GM18507 (cell line): ENCODE data around the gene KRTAP12-1.

ENCODE experiments used
- DNase-seq: peaks from one replicate; pipeline ENCODE4 v3.0.0; 2011; ENCODE audit warnings: low read depth; ENCODE audit not compliant: insufficient read length; ENCODE audit errors: extremely low spot score
- FAIRE-seq: peaks from 2 replicates; lab custom pipeline; 2011; peaks lifted over from hg19 to GRCh38; lab: Jason Lieb, UNC

KRTAP12-1 gene

DNA sequence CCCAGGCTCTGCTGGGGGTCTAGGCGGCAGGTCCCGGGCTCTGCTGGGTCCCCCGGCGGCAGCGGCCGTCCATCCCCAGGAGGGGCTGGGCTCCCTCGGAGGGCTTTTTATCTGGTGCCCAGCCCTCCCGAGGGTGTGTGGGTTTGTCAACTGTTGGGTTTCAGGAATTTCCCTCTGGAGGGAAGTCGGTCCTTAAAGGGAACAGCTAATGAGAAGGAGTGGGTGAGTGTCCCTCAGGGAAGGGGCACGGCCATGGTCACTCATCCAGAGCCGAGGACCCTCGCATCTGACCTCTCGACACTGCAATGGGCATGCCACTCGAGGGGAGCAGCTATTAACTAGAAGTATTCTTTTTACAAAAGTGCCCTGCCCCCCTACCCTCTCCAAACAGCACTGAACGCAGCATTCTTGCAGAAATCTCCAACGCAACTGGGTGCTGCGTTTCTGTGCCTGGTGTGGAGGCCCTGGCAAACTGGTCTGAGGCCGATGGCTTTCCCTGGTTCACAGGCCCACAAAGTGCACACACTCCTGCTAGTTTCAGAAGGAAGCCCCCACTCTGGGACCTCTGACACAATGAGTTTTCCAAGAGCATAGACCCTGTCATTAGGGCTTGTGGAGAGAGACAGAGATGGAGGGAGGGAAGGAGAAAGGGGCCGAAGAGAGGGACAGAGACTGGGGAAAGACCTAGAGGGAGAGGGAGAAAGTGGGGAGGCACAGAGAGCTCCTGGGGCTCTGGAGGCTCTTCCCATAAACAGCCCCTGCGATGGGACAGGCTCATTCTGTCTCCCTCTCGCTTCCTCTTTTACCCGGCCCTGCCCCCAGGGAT lies 30.5 kb upstream of the KRTAP12-1 start:
- DNase-seq = no peak
- no peak for FAIRE-seq

DNA sequence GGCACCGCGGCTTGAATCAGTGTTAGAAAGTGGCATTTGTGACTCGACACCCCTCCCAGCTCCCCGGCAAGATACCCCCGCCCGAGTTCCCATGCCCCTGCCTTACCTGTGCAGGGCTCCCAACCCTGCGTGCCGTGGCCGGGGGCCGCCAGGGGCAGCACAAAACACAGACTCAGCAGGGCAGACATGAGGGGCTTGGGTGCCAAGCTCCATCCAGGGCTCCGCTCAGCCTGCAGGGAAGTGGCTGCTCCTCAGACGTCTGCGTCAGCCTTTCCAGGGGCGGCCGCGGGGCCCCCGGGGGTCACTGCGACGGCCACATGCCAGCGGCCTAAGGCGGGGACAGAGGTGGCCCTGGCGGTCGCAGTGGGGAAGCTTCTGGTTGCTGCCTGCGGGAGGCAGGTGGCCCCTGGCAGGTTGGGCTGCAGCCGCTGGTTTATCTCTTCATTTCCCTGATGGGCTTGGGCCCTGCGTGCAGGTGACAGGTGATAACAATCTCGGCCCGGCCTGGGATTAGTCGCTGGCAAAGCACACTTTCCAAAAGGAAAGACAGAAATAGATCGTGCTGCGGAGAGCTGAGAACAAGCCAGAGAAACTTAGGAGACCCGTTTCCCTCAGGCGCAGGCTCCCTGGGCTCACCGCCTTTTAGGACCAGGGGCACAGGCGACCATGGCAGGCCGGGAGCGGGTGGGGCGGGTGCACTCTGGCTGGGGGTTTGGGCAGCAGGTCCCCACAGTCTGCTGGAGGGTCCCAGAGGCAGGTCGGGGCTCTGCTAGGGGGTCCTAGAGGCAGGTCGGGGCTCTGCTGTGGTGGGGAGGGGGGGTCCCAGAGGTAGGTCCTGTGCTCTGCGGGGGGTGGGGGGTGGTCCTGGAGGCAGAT lies 29.6 kb upstream of the KRTAP12-1 start, which contains the start of gene TSPEAR:
TSPEAR (minus strand) TSS at position 246 of the 876 bp plus-strand sequence; CDS start at position 188, 58 bp downstream.
- DNase-seq = no peak

DNA sequence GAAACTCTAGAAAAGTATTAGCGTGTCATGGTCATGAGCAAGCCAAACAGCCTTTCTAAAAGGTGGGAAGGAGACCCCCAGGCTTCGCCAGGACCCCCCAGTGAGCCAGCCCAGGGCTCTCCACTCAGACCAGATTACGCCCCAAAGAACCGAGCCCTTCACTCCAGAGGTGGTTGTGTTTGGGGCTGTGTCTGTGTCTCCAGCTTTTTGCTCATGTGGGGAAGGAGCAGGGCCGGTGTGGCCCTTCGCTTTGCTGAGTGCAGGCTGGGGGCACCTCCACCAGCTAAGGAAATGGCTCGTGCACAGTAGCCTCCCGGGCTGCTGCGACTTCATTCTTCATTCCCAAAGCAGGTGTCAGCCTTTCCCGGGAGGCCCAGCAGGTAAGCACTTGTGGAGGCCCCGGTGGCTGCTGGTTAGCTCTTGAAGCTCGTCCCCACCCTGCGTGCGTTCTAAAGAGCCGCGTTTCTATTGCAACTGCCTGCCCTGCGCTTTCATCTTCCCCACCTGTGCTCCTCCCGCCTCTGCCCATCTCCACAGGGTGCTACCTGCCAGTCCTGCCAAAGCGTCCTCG lies 28.9 kb upstream of the KRTAP12-1 start:
- FAIRE-seq (no peak), DNase-seq (no peak)

More for the DNA sequence above, 29.6 kb upstream of the KRTAP12-1 start, which contains the start of gene TSPEAR:
- no peak for FAIRE-seq

DNA sequence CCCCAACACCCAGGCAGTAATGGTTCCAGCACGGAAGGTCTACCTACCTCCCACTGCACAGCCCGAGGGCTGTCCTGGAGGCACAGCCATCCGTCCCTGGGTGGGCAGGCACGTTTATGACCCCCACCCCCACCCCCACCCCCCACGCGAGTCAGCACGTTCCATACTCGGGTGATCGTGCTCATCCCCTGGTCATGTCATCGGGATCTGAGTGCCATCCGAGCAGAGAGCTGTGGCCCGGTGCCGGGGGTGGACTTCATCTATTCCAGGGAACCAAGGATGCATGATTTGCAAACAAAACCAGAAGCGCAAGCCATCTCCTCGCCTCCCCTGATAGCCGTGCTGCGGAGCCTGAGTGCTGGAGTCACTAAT lies 28.3 kb upstream of the KRTAP12-1 start:
- FAIRE-seq (no peak), DNase-seq (no peak)

DNA sequence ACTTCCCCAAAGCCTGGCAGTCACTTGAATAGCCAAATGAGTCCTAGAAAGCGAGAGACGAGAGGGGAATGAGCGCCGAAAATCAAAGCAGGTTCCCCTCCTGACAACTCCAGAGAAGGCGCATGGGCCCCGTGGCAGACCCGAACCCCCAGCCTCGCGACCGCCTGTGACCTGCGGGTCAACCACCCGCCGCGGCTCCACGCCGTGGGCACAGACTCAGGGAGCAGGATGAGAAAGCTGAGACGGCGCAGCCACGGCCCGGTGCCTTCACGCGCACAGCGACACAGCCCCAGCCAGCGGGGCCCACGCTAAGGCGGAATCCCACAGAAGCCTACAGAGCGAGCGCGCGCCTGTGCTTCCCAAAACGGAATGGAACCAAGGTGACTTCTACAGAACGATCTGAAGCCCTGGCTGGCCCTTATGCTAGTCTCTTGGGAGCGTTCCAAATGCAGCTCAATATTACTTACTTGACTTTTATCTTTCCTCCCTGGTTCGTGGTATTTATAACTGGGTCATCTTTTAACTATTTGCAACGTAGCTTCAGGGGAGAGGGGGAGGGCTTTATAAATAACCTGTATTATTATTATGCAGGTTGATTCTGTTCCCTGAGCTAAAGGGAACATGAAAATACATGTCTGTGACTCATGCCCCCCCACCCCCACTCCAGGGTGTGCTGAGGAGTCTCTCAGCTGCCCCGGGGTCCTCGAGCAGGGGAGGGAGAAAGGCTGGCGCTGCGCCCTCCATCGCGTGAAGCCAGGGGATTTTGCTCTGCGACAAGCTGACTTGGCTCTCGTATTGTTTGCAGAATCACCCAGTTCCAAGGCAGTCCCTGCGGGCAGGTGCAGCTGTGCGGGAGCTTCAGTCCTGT lies 27.7 kb upstream of the KRTAP12-1 start:
- DNase-seq = no peak
- no peak for FAIRE-seq

DNA sequence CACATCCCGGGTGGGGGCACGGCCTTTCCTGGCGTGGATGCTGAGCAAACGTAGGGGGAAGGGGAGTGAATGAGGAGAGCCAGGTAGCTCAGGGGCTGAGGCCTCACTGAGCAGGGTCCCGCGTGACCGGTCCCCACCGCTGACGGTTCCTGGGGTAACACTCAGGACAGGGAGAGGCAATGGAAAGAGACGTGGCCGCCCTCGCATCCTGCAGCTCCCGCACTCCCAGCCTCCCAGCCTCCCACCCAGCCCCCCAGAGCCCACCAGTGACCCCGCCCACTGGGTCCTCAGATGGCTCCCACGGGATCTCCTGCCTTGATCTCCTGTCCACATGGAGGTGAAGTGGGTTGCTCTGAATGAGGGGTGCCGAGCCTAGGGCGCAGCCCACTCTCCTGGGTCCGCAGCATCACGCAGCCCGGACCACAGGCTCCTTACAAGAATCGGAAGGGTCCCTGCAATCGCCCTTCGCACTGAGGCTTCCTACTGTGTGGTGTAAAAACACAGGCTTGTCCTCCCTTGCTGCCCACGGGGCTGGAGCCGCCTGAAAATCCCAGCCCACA lies 27.0 kb upstream of the KRTAP12-1 start:
- no peak for FAIRE-seq
- DNase-seq = no peak

DNA sequence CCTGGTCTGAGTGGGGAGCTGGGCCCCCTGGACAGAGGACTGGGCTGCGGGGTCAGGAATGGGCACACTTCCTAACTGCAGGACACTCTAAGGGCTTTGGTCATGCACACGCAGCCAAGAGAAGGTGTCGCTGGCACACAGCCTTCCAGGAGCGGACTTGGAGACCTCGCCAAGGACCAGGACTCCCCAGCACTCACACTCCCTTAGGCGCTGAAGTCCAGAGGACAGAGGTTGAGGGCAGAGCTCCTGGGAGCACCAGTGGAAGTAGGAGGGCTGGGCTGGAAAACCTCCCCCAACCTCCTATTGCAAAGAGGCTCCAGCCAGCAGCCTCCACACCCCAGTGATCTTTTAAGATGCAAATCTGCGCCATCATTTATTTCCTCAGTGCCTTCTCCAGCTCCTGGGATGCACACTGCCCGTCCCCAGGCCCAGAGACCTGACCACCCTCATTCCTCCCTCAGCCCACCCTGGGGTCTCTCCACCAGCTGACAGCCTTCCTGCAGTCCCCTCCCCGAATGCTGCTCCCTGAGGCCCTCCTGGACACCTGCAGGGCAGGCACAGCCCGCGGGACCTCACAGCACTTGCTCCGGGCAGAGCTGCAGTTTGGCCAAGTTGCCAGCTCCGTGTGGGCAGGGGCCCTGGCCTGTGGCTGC lies 26.4 kb upstream of the KRTAP12-1 start:
- no peak for FAIRE-seq
- DNase-seq = no peak

DNA sequence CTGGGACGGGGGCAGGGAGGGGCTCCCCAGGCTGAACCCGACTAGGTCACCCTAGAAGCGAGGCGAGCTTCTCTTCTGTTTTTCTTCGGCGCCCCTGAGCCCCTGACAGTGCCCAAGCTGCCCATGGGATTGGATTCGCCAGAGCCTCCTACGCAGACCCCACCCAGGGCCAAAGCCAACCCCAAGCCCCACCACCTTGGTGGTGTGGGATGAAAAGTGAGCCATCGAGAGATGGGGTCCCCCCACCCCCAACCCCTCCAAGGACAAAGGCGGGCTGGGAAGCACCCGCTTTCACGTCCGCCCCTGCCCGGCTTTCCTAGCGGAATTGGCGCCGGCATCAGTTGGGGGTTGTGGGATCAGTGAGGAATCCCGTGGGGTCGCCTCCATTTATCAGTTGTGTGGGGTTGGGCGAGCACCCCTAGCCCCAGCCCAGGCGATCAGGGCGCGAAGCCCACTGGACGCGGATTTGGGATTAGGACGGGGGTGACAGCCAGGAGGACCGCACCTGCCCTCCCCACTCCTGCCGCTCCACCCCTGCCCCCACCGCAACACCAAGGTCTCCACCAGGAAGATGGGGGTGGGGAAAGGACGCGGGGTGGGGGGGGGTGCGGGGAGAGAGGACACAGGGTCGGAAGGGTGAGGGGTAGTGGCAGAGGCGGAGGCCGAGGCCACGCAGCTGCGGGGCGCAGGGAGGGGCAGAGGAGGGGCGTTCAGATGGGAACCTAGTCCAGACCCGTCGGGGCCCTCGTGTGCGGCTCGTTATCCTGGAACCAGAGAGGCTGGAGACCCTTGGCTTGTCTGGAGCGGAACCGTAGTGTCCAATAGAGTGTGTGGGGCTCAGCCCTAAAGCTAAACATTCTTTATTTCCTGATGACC lies 25.0 kb upstream of the KRTAP12-1 start:
- no peak for DNase-seq
- FAIRE-seq = no peak

DNA sequence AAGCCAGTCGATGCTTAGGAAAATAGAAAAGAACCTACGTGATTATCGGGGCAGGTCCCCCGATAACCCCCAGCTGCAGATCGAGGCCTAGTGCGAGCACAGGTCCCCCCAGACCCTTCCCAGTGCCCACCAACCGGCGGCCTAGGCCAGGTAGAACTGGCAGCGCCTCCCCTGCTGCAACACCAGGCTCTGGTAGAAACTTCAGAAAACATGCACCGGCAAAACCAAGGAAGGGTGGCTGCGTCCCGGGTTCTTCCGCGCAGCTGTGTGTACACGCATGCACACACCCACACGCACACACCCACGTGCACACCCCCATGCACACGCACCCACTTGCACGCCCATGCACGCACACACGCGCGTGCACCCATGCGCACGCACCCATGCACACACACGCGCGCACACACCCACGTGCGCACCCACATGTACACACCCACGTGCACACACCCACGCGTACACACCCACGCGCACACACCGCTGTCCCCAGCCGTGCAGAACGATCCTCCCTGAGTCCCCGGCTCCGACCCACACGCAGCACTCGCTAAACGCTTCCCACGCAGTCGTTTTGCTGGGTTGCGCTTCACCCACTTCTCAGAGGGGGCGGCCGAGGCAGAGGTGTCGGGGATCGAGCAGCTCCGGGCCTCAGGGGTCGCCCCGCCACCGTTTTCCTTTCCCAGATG lies 24.2 kb upstream of the KRTAP12-1 start:
- DNase-seq (no peak), FAIRE-seq (no peak)

DNA sequence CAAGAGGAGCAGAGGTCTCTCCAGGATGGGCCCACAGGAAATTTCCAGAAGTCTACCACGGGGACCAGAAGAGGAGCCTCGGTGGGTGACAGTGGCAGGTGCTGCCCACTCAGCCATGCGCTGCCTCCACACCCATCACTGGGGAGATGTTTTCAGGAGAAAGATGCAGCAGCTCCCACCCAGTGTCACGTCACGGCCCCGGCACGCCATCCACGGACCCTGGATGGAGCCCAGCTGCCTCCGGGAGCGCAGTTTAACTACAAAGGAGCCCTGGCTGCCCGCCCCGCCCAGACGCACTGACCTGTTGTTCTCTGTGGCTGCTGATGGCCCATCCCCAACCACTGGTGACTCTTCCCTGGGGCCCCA lies 22.7 kb upstream of the KRTAP12-1 start:
- DNase-seq = no peak
- no peak for FAIRE-seq

DNA sequence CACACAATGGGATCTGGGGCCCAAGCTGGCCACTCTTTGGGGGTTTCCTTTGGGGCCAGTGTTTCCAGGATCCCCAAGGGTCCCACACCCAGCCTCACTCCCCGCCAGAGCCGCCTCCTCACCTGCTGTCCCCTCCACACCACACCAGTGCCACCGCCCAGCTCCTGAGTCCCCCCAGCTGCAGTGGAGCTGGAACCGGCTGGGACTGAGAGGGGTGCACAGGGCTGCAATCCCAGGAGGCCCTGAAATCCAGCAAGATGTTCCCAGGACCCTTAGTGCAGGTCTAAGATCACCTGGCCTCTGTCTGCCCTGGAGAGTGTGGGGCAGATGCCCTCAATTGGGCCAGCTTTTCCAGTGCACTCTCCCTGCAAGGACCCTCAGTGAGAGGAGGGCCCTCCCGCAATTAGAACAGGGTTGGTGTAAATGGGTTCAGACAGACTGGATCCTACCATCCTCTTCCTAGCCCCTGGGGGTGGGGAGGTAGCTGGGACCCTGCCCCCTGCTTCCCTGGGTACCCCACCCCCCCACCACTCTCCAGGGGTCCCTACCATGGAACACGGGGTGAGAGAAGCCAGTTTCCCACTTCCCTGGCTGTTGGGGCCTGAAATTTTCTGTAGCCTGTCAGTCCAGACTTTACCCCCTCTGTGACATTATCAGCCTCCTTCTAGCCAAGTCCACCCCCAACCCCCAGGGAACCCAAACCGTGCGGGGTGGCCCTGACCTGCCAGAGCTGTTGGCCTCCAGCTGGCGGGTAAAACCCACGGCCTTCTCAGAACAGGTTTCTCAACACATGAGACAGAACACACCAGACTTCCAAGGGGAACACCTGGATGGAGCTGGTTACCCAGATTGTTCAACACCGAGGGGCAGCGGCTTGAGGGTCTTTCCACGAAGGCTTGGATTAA lies 22.0 kb upstream of the KRTAP12-1 start:
- no peak for FAIRE-seq
- DNase-seq = no peak

DNA sequence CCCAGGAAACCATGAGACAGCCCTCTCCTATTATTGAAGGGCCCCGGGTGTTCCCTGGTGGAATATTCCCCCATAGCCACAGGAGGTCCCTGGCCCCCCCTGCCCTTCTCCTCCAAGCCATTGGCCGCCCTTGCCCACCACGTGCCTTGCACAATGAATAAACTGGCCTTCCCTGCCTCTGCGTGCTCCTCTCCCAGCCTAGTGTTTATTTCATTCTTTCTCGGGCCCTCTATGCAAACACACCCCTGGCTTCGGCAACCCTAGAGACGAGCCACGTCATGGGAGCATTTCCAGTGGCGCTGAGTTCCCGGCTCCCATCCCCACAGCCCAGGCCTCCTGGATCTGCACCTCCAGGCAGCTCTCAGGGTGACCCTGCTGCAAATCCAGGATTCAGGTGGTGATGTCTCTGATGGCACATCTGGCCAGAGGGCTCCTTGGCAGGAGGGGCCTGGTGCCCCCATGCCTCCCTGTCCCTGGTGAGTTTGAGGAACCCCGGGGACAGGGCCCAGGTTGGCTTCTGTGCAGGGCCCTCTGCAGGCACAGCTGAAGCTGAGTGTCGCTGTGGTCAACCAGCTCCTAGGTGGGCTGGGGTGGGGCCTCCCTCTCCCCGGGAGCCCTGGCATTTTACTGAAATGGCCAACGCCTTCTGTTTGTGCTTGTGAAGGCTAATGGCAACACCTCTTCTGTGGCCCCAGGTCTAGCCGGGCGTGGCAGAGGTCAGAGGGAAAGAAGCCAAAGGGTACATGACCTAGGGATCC lies 21.2 kb upstream of the KRTAP12-1 start:
- no peak for DNase-seq
- no peak for FAIRE-seq

DNA sequence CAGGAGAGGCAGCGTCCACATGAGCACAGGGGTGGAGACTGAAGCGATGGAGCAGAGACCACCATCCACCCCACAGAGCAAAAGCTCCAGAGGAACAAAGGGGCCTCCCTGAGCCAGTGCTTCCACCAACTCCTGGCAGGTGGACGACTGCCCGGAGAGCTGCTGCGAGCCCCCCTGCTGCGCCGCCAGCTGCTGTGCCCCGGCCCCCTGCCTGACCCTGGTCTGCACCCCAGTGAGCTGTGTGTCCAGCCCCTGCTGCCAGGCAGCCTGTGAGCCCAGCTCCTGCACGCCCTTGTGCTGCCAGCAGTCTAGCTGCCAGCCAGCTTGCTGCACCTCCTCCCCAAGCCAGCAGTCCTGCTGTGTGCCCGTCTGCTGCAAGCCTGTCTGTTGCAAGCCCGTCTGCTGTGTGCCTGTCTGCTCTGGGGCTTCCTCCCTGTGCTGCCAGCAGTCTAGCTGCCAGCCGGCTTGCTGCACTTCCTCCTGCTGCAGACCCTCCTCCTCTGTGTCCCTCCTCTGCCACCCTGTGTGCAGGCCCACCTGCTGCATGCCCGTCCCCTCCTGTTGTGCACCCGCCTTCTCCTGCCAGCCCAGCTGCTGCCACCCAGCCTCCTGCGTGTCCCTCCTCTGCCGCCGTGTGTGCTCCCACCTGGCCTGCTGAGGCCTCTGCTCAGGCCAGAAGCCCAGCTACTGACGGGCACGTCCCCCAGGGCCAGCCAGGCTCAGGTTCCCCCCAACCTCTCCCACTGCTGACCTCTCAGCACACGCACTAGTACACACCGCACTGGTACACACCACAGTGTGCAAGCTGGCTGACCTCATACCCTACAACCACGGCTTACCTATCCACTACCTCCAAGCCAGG lies 20.4 kb upstream of the KRTAP12-1 start:
- DNase-seq (no peak), FAIRE-seq (no peak)

DNA sequence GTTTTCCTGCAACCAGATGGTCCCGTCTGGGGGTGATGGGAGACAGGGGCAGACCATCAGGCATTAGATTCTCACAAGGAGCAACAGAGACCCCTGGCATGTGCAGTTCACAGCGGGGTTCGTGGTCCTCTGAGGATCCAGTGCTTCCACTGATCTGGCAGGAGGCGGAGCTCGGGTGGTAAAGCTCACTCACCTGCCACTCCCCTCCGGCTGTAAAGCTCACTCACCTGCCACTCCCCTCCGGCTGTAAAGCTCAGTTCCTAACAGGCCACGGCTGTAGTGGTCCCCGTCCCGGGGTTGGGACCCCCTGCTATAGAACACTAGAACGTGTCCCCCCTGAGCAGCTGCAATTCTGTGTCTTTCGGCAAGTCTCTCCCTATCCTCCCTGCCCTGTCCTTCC lies 19.6 kb upstream of the KRTAP12-1 start:
- FAIRE-seq (no peak), DNase-seq (no peak)

DNA sequence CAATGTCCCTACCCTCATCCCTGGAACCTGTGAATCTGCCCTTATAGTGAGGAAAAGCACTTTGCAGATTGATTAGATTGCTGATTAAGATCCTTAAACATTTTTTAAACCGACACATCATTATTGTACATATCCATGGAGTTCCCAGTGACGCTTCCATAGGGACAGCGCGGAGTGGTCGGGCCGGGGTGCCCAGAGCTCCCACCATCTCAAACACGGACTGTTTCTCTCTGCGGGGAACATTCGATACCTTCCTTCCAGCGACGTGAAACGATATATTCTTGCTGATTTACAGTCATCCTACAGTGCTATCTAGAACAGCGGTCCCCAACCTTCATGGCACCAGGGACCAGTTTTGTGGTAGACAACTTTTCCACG lies 19.0 kb upstream of the KRTAP12-1 start:
- FAIRE-seq (no peak), DNase-seq (no peak)
